Osteocyte (in vitro differentiated cells): ENCODE measurements around the gene RRP1. TPM values are rescaled to one million over a fixed set of nuclear protein-coding genes. Genes with fewer than 3 reads are reported as not detected.
"Not testable (repeated sequence)": the region's sequence is repeated elsewhere in the genome, so short reads cannot be mapped to it uniquely, and the experiment has no call there.

Experiments
- DNase-seq: peaks from one replicate; pipeline ENCODE4 v3.0.0; 2021; ENCODE audit warnings: mixed read lengths; ENCODE audit not compliant: unreplicated experiment; ENCODE audit errors: extremely low spot score
- H3K27ac Mint-ChIP-seq: one replicate; pipeline ENCODE4 v1.8.0; 2021; ENCODE audit warnings: mild to moderate bottlenecking, mixed read lengths; ENCODE audit not compliant: unreplicated experiment
- H3K27me3 Mint-ChIP-seq: one replicate; pipeline ENCODE4 v1.8.0; 2021; ENCODE audit warnings: mixed read lengths; ENCODE audit not compliant: unreplicated experiment
- H3K36me3 Mint-ChIP-seq: one replicate; pipeline ENCODE4 v1.8.0; 2021; ENCODE audit warnings: mixed read lengths; ENCODE audit not compliant: unreplicated experiment
- H3K4me1 Mint-ChIP-seq: one replicate; pipeline ENCODE4 v1.8.0; 2021; ENCODE audit warnings: mixed read lengths; ENCODE audit not compliant: unreplicated experiment
- H3K4me3 Mint-ChIP-seq: one replicate; pipeline ENCODE4 v1.8.0; 2021; ENCODE audit warnings: mild to moderate bottlenecking, moderate library complexity, mixed read lengths; ENCODE audit not compliant: unreplicated experiment
- H3K9me3 Mint-ChIP-seq: one replicate; pipeline ENCODE4 v1.8.0; 2021; ENCODE audit warnings: mixed read lengths; ENCODE audit not compliant: unreplicated experiment
- total RNA-seq: library from RNA; stranded (reverse); gene quantifications from 2 replicates; pipeline ENCODE4 v1.2.1, GENCODE V29; 2021
- TF ChIP-seq, protein P1 (sequence below): fragments of 200-600 bp; sonication (generic); IDR thresholded peaks from 2 replicates; pipeline ENCODE4 v1.5.0; 2021; ENCODE audit warnings: antibody characterized with exemption, mild to moderate bottlenecking, moderate library complexity

RRP1 gene
- total RNA-seq, 1 donor from 2014 or later: 22.8 TPM

DNA sequence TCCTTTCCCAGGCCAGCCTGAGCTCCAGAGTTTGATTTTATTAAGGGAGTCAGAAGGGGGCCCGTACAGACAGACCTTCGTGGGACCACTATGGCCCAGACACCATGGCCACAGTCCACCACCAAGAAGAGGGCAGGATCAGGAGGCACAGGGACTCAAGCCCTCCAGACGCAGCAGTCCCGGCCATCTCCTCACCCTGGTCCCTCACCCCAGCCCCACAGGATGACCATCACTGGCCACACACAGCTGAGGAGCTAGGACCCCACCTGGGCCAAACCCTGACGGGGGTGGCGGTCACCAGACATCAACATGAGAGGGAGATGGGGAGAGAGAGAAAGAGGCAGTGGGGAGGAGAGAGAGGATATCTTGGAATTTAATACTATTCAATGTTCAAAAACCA is 46.5 kb downstream of the RRP1 start:
- no peak overlapping the region for H3K27ac Mint-ChIP-seq
- H3K9me3 Mint-ChIP-seq: no peaks in the 10 kb centered on the region
- TF ChIP-seq, protein P1, sequence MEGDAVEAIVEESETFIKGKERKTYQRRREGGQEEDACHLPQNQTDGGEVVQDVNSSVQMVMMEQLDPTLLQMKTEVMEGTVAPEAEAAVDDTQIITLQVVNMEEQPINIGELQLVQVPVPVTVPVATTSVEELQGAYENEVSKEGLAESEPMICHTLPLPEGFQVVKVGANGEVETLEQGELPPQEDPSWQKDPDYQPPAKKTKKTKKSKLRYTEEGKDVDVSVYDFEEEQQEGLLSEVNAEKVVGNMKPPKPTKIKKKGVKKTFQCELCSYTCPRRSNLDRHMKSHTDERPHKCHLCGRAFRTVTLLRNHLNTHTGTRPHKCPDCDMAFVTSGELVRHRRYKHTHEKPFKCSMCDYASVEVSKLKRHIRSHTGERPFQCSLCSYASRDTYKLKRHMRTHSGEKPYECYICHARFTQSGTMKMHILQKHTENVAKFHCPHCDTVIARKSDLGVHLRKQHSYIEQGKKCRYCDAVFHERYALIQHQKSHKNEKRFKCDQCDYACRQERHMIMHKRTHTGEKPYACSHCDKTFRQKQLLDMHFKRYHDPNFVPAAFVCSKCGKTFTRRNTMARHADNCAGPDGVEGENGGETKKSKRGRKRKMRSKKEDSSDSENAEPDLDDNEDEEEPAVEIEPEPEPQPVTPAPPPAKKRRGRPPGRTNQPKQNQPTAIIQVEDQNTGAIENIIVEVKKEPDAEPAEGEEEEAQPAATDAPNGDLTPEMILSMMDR: no peak
- no peak overlapping the region for H3K4me3 Mint-ChIP-seq
- H3K36me3 Mint-ChIP-seq: no peaks in the 10 kb centered on the region
- DNase-seq: no peak
- H3K4me1 Mint-ChIP-seq: no peaks in the 10 kb centered on the region
- H3K27me3 Mint-ChIP-seq: peaks cover 18% of the 10 kb centered on the region

DNA sequence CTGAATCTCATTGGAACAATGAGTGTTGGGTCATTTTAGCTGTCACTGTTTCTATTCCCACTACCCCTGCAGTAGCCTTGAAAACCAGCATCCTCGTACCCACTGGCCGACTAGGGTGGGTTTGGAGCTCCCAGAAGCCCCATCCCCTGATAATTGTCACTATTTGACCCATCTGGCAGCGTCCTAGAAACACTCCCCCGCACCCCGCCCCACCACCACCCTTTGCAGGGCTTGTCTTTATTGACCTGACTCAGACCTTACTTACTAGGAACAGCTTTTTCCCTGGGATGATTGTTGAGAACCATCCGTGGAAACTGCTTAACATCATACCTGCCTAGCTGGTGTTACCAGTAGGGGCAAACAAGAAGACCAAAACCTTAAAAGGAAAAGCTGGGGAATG is 47.2 kb downstream of the RRP1 start:
- H3K27ac Mint-ChIP-seq: no peak overlapping the region
- peaks cover 18% of the 10 kb centered on the region for H3K27me3 Mint-ChIP-seq
- no peaks in the 10 kb centered on the region for H3K4me1 Mint-ChIP-seq
- DNase-seq: no peak
- H3K36me3 Mint-ChIP-seq: no peaks in the 10 kb centered on the region
- H3K4me3 Mint-ChIP-seq: no peak overlapping the region
- TF ChIP-seq, protein P1: no peak
- no peaks in the 10 kb centered on the region for H3K9me3 Mint-ChIP-seq

DNA sequence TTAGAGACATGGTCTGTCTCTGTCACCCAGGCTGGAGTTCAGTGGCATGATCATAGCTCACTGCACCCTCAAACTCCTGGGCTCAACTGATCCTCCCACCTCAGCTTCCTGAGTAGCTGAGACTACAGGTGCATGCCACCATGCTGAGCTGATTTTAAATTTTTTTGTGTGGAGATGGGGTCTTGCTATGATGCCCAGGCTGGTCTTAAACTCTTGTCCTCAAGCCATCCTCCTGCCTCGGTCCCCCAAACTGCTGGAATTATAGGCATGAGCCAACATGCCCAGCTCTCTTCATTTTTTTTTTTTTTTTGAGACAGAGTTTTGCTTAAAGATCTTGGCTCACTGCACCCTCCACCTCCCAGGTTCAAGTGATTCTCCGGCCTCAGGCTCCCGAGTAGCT is 50.9 kb downstream of the RRP1 start:
- Mint-ChIP-seq H3K27ac (no peak overlapping the region), H3K36me3 (no peaks in the 10 kb centered on the region), H3K4me1 (no peaks in the 10 kb centered on the region), H3K27me3 (peaks cover 15% of the 10 kb centered on the region), H3K4me3 (no peak overlapping the region), H3K9me3 (no peaks in the 10 kb centered on the region)
- DNase-seq: no peak
- TF ChIP-seq, protein P1: no peak

DNA sequence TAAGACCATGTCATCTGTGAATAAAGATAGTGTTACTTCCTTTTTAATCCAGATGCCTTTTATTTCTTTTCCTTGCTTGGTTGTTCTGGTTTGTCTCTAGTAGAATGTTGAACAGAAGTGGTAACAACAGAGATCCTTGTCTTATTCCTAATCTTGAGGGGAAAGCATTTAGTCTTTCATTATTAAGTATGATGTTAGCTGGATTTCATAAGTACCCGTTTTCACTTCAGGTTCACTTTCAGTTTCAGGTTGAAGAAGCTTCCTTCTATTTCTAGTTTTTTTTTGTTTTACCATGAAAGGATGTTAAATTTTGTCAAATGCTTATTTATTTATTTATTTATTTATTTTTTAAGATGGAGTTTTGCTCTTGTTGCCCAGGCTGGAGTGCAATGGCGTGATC is 53.4 kb downstream of the RRP1 start:
- H3K27ac Mint-ChIP-seq: no peak overlapping the region
- DNase-seq: no peak
- no peak overlapping the region for H3K4me3 Mint-ChIP-seq
- TF ChIP-seq, protein P1: no peak
- H3K4me1 Mint-ChIP-seq: no peaks in the 10 kb centered on the region
- H3K9me3 Mint-ChIP-seq: no peaks in the 10 kb centered on the region
- peaks cover 8% of the 10 kb centered on the region for H3K27me3 Mint-ChIP-seq
- H3K36me3 Mint-ChIP-seq: no peaks in the 10 kb centered on the region

DNA sequence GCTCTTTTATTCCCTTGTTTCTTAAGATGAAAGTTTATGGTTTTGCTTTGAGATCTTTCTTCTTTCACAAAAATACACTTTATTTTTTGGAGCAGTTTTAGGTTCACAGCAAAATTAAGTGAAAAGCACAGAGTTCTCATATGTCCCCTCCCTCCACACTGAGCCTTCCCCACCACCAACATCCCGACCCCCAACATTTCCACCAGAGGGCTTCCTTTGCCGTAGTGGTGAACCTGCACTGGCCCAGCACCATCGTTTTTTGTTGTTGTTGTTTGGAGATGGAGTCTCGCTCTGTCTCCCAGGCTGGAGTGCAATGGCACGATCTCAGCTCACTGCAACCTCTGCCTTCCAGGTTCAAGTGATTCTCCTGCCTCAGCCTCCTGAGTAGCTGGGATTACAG is 55.5 kb downstream of the RRP1 start:
- not testable (repeated sequence) for H3K4me3 Mint-ChIP-seq, H3K9me3 Mint-ChIP-seq, H3K27me3 Mint-ChIP-seq

GRCh38 chr21:43845386-43845785 is 56.0 kb downstream of the RRP1 start:
- H3K4me1 Mint-ChIP-seq: no peaks in the 10 kb centered on the region
- H3K4me3 Mint-ChIP-seq: no peak overlapping the region
- H3K27ac Mint-ChIP-seq: no peak overlapping the region
- peaks cover 4% of the 10 kb centered on the region for H3K27me3 Mint-ChIP-seq
- no peaks in the 10 kb centered on the region for H3K36me3 Mint-ChIP-seq
- TF ChIP-seq, protein P1: no peak
- no peaks in the 10 kb centered on the region for H3K9me3 Mint-ChIP-seq
- DNase-seq: no peak

More for the DNA sequence above, 55.5 kb downstream of the RRP1 start:
- not testable (repeated sequence) for H3K36me3 Mint-ChIP-seq, DNase-seq, H3K27ac Mint-ChIP-seq, H3K4me1 Mint-ChIP-seq
